Measurements from ENCODE around the gene TMEM106C.

TMEM106C gene

DNA sequence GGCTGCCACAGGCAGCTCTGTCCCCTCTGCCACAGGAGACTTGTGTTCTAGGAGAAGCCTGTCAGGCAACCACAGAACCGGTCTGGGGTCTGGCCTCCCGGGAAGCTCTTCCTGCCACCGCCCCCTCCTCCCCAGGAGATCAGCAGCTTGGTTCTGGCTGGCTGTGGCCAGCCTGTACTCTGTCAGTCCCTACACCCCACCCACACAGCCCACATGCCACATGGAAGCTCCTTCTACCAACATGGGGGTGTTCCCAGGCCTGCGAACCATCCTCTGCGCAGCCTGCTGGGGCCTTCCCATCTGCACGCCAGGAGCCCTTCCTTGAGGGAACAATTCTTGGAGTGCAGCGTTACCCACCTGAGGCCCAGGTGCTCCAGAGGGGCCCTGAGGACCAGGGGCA, 16.8 kb downstream of the TMEM106C start:
- no peak for DNase-seq

DNA sequence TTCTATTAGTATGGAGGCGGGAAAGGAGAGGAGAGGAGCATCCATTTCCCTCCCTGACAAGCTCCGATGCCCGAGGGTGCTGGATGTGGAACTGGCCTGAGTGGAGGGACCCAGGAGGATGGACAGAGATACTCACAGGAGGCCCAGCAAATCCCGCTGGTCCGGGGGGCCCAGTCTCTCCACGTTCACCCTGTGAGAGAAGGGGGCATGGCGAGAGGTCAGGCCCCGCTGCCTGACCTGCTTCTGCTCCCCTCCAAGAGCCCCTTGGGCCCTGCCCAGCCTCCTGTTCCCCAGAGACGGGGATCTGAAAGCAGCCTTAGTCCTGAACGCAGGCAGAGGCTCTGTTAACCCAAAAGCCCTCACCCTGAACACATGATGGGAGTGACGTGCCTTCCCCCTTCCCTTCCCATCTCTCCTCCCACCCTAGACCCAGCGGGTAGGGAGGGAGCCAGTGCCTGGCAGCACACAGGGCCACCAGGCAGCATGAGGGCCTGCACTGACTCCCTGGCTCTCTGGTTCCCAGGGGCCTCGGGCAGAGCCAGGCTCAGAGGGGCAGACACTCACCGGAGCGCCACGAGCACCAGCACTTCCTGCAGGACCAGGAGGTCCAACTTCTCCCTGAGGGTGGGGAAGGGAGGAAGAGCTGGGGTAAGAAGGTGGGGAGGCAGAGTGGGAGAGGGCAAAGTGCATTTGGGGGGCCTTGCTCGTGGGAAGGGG, 17.5 kb downstream of the TMEM106C start:
- DNase-seq = no peak

DNA sequence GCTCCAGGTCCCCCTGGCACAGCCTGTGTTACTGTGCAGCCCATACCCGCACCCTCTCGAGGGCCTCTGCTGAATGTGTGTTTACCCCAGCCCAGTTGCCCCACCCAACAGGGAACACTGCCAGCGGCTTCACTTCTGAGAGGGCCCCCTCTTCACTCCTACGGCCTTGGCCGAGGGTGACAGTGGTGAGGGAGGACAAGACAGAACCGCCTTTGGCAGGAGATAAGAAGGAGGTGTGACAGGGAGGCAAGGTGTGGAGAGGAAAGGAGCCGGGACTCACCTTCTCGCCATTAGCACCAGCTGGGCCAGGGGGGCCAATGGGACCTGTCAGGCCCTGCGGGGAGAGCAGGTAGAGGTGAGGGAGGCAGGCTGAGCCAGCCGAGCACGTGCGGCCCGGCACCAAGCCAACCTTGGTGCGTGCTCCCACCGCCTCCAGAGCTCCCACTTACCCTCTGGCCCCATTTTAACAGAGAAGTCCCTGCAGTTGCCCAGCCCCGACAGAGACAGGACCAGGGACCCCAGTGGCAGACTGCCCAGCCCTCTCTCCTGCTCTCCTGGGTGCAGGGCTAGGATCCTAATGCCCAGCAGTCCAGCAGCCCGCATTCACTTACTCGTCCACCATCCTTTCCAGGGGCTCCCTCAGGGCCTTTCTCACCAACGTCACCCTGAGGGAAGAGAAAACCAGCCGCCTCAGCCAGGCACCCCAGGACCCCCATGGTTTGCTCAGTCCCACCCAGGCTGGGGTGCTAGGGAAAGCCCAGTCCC, 18.3 kb downstream of the TMEM106C start:
- no peak for DNase-seq

DNA sequence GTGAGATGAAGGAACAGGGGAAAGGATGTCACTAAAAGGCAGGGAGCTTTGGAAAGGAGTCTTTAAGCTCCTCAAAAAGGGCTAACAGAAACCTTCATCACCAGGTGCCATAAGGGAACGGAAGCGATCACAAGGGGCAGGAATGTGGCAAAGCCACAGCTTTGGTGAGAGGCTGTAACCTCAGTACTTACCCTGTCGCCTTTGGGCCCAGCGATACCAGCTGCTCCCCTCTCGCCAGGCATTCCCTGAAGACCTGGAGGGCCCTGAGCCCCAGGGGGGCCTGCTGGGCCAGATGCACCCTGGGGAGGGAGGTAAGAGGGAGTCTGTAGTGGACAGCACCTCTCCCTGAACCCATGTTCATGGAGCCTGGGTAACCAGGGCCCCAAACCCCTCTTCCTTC, 18.9 kb downstream of the TMEM106C start:
- no peak for DNase-seq

DNA sequence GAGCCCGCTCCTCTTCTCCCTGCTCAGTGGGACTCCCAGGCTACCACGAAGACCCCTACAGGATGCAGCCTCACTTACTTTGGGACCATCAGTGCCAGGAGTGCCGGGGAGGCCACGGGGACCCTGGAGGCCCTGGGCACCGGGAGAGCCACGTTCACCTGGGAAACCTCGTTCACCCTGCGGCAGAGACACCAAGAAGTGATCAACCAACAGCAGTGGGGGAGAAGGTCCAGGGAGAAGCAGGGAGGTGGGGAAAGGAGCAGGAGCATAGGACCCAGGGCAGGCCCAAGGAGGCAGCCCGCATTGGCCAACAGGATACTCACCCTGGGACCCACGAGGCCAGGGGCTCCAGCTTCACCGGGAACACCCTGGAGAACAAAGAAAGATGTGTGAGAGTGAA, 19.4 kb downstream of the TMEM106C start:
- no peak for DNase-seq

DNA sequence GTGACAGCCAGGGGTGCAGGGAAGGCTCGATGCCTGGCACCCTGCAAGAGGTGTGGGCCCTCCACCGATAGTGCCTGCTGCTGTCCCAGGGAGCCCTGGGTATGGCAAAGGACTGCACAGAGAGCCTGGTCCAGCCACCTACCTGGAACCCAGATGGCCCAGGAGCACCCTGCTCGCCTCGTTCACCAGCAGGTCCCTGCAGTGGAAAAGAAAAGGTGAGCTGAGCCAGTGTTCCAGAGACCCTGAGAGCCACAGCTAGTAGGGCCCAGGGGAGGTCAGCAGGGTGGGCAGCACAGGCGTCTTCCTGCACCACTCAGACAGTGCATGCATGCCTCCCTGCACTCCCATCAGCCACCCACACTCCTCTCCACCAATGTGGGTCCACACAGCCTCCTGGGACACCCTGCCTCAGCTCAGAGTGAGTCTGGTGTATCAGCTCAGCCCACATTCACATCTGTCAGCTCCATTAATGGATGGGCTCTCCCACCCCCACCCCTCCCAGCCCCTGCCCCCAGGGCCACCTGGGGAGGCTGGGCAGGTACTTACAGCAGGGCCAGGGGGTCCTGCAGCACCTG, 20.2 kb downstream of the TMEM106C start:
- no peak for DNase-seq

DNA sequence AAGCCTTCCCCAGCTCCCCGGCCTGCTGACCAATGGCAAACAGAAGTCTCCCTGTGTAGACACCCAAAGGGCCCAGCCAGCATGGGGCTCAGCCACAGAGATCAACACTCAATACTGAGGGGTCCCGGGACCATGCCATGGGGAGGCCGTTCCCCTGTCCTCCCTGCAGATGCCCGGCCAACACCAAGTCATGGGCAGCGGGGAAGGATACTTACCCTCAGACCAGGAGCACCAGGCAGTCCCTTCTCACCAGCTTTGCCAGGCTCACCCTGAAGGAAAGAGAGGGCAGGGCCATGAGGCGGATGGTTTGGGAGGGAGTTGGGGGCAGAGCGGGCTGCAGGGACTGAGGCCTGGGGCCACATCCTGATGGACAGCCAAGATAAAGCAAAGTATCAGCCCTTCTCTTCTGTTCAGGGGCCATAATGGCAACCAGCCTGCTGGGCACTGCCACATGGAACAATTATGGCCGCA, 21.0 kb downstream of the TMEM106C start:
- no peak for DNase-seq

DNA sequence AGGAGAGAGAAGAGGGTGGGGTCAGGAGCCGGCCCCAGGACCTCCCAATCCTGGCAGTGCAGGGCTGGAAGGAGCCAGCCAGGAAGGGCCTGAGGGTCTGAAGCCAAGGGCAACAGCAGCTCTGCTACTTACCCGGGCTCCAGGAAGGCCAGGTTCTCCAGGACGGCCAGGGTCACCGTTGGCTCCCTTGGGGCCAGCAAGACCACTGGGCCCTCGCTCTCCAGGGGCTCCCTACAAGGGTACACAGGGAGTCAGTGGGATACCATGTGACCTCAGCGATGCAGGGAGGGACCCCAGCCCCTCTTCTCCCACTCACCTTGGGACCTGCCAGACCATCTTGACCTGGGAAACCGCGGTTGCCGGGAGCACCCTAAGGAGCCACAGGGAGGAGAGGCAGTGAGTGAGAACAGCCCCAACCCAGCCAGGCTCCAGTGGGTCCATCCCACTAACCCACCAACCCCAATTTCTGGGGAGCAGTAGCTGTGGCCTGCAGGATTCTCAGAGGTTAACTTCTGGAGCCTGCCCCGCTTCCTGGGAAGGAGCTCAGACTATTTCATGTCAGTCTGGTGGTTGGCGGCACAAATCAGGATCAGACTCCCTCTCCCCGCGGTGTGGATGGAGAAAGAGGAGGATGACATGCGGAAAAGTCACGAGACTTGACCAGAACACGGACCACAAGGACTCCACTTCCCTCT, 22.3 kb downstream of the TMEM106C start:
- no peak for DNase-seq

DNA sequence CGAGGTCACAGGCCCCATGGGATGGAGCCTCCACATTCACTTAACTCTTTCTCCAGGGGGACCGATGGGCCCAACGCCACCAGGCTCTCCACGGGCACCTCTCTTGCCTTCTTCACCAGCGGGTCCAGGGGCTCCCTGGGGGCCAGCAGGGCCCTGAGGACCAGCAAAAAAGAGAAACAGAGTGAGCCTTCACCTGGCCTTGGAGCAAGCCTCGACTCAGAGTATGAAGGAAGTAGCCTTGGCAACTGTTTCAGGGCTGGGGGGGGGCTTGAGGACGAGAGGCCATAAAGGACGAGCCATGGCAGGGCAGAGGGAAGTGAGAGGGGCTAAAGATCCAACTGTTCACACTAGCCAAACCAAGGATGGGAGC, 22.9 kb downstream of the TMEM106C start:
- no peak for DNase-seq

DNA sequence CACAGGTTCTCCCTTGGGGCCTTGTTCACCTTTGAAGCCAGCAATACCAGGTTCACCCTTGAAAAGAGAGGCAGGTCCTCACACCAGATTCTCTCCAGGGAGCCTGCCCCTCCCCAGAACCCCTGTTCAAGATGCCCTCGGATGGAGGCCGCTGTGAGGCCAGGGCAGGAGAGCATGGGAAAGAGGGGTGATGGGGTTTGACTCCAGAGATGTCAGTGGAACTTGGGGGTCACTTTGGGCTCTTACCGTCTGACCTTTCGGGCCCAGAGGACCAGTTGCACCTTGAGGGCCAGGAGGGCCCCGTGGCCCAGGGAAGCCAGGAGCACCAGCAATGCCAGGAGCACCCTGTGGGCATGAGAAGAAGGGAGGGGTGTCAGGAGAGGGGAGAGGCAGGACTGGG, 23.4 kb downstream of the TMEM106C start:
- no peak for DNase-seq

DNA sequence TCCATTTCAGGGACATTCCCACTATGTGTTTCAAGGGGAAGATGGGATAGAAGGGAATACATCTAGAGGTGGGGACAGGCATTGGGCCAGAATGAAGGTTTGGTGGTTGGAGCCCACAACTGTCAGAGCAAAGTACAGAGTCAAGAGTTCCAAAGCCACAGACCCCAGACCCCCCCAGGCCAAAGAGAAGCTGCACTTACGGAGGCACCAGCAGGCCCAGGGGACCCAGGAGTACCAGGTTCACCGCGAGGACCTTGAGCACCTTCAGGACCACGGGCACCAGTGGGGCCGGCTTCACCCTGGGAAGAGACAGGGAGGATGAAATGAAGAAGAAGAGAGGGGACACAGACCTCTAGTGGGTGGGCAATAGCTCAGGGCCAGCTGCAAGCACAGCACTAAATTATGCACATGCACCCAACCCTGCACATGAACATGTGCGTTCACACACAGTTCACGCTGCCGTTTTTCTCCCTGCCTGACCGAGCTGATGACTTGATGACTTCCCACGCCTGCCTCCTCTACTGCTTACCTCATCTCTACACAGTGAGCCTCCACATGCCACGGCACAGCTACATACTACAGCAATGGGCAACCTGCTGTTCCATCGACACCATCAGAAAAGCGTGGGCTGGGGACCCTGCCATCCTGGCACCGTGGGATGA, 24.1 kb downstream of the TMEM106C start:
- no peak for DNase-seq

DNA sequence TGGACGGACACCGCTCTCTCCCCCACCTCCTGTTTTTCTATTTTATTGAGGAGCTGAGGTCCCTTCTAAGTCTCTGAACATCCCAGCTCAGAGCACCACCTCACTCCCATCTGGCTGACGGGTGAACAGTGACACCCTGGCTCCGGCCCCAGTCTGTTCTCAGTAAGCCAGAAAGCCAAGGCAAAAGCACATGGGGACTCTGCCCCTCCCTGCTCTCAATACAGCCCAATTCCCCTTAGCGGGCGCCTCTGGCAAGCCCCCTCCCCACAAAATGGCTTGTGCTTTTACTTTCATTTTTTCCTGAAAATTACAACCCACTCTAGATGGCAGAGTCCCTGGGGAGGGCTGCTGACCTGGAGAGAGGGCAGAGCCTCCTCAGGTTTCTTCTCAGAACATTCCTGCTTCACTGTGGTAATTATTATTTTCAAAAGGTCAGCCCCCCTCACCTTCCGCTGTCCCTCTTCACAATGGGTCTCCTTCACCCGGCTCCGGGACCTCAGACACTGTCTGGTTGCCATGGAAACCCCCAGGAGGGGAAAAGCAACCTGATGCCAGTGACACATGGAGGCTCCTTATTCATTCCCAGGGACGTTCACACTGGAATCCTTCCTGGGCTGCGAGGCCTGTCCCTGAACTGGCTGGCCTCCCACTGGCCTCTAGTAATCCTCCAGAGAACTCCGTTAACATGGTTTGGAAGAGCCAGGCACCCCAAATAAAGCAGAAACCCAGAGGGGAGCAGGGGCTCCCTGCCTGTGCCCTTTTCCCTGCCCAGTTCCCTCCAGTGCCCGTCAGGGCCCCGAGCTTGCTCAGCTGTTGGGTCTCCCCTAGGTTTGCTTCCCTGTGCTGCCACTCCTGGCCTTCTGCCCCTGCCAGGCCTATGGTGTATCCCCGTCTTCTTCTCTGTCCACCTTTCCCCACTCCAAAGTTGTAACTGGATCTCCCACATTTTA, 25.0 kb downstream of the TMEM106C start:
- no peak for DNase-seq

DNA sequence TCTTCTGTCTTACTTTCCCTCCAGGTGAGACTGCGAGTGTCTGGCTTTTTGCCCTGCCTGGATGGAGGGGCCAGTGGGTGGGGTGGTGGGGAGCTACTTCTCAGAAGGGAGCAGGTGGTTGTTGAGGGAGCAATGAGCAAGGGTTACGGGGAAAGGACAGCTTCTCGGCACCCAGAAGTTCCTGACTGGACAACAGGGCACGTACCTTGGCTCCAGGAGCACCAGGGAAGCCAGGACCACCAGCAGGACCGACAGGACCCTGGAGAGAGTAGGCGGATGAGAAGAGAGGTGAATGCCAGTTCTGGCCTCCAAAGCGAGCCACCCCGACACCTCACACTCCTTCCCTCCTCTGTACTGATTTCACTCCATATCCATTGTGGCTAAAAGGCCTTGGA, 25.6 kb downstream of the TMEM106C start:
- no peak for DNase-seq

DNA sequence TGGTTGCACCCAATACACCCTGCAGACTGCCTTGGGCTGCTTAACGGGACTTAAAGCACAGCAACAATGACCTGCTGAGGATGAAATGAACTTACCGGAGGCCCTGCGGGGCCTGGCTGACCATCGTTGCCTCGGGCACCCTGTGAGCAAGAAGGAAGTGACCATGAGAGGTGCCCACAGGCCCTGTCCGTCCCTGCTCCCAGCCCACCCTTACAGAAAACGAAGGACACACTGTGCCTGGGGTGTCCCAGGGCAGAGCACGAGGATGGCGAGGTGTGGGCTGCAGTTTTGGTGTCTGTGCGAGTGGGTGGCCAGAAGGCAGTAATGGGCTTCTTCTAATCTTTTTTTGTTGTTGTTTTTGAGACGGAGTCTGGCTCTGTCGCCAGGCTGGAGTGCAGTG, 26.3 kb downstream of the TMEM106C start:
- DNase-seq = no peak

DNA sequence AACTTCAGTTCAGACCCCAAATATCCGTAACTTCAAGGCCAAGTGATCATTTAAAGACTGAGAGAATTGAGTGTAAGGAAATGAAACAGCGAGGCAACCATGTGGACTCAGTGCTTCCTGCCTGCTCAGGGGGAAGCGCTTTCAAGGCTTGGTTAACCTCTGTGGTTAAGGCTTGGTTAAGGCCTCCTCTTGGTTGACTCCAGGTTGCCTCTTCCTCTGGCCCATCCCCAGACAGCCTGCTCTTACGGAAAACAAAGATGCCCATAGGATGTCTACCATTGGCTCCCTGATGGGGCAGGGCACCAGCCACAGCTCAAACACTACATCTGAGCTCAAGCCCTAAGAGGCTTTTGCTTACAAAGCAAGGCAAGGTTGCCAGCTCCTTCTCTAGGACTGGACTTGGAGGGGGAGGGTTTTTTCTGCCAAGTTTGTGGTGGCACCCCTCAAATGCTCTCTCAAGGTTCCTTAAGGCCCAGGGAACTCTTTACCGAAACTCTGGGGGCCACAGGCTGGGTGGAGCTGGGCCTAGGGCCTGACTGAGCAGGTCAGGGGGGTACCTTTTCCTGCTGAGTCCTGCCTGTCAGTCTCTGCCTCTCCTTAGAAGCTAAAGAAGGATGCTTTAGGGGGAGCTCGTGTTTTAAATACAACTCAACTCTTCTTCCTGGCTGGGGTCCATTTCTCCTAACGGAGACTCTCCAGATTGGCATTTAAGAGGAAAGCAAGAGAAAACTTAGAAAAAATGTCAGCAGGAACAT, 27.1 kb downstream of the TMEM106C start:
- no peak for DNase-seq

DNA sequence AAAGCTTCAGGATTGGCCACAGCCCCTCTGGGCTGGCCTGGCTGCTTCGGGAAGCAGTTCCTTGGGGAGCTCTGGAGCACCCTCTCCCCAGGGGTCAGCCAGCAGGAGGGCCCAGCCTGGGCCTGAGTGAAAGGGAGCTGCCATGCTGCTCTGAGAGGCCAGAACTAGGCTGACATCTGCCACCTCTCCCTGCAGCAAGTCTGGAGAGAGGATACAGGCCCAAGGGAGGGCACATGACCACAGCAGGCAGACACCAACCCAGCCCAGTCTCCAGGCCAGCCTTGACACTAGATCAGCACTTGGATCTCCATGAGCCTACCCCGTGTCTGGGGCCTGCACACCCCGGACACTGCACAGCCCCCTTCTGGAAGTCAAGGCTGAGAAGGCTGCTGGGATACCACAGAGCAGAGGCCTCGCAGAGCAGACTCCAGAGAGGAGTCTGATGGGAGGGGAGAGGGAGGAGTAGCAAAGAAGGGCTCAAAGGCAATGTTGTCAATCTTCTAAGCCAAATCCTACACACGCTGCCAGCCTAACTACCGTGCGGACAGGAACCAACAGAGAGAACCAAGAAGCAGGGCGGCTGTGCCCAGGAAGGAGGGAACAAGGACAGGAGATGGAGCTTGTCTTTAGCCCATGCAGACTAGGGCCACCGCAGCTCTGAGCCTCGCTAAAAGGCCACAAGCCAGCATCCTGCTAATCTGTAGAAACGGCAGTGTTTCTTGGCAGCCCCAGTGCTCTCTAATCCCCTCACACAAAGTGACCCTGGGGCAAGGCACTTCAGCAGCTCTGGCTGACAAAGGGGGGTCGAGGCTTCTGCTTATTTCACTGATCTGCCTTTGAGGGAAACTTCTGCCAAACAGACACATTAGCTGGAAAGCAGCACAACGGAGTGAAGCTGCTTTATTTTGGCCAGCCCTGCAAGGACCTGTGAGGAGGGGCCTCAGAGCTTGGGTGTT, 28.0 kb downstream of the TMEM106C start:
- DNase-seq = no peak

DNA sequence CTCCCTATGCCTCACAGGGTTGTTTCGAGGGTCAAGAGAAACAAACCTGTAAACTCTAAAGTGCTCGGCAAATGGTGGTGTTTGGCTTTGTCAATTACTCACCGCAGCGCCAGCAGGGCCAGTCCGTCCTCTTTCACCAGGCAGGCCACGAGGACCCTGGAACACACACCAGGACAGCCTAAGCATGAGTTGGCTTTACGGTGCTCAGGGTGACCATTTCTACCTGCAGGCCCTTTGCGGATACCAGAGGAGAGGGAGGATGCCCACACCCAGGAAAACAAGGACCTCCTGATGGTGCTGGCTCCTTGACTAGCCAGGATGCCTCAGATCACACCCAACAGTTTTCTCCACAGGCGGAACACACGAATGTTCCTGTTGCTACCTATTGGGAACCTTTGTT, 29.4 kb downstream of the TMEM106C start:
- DNase-seq = no peak

DNA sequence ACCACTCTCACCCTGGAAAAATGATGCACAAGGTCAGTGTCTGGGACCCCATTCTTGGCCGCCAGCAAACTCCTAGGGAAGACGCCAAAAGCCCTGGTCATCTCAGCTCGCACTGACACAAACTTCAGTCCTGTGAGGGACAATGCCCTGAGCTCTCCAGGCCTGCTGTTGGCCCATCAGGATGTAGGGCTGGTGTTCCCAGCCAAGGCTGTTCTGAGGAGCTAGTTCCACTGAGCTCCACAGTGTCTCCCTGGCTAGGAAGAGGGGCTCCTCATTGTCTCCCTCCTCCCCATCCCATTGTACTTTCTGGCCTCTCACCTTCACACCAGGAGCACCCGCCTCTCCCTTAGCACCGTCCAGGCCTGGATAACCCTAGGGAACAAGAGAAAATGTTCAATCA, 30.1 kb downstream of the TMEM106C start:
- no peak for DNase-seq

DNA sequence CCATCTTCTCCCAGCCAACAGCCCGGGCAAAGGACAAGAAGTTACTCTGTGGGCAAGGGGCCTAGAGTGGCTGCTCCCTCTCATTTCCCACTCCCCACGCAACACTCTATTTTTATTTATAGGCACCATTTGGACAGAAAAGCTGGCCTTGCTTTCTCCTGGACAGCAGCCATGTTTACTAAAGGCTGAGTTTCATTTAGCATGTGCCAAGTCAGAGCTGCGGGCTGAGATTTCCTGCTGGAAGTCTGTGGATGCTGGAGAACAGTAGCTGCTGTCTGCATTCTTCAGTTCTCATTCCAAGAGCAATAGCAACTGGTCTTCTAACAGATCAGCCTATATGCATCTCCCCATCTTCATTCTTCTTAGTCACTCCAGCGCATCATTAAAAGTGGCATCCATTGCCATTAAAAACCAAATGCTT, 32.6 kb downstream of the TMEM106C start:
- DNase-seq = no peak

DNA sequence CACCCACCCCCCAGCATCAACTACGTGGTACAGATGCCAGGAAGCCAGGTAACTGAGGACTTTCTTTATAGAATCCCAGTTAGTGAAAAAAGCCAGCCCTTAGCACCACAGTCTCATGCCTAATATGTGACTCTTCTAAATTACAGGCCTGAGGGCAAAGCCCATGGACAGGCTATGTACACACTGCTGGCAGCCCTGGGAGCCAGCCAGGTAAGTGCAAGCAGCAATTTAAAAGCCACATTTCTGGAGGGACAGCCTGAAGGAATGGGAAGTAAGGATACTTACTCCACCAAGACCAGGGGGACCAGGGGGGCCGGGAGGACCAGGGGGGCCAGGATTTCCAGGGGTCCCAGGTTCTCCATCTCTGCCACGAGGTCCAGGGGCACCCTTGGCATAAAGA, 33.9 kb downstream of the TMEM106C start:
- no peak for DNase-seq
